Measurements from ENCODE around the gene FAM53B.

FAM53B gene

GRCh38 chr10:124595143-124595883 lies 148.9 kb downstream of the FAM53B start:
- no peak for TF ChIP-seq CTCF (IDR thresholded peaks at IDR 0.05; ENCODE audit: low read depth, low read length)
- Histone ChIP-seq H3K9me3 (ENCODE audit: severe bottlenecking) (peaks cover 5% of the 10 kb centered on the region), H3K4me3 (ENCODE audit: low read depth, low read length) (no peak overlapping the region), H3K27me3 (ENCODE audit: insufficient read depth, low read depth, severe bottlenecking) (no peaks in the 10 kb centered on the region), H3K27ac (no peak overlapping the region), H3K36me3 (no peaks in the 10 kb centered on the region)
- no peak for DNase-seq

- Histone ChIP-seq H3K27me3 (ENCODE audit: insufficient read depth, low read depth, severe bottlenecking) (no peaks in the 10 kb centered on the region), H3K4me3 (ENCODE audit: low read depth, low read length) (no peak overlapping the region), H3K9me3 (ENCODE audit: severe bottlenecking) (peaks cover 5% of the 10 kb centered on the region), H3K36me3 (no peaks in the 10 kb centered on the region), H3K27ac (no peak overlapping the region)
- DNase-seq, result no peak
- no peak for TF ChIP-seq CTCF (IDR thresholded peaks at IDR 0.05; ENCODE audit: low read depth, low read length)
These were observed 149.9 kb downstream of the FAM53B start for GRCh38 chr10:124594240-124594639.

GRCh38 chr10:124593431-124593985 lies 150.7 kb downstream of the FAM53B start:
- Histone ChIP-seq H3K27me3 (ENCODE audit: insufficient read depth, low read depth, severe bottlenecking) (no peaks in the 10 kb centered on the region), H3K36me3 (no peaks in the 10 kb centered on the region), H3K9me3 (ENCODE audit: severe bottlenecking) (peaks cover 5% of the 10 kb centered on the region), H3K27ac (no peak overlapping the region), H3K4me3 (ENCODE audit: low read depth, low read length) (no peak overlapping the region)
- TF ChIP-seq CTCF (IDR thresholded peaks at IDR 0.05; ENCODE audit: low read depth, low read length), result no peak
- DNase-seq, result no peak

- no peak overlapping the region for H3K27ac ChIP-seq
- no peak for TF ChIP-seq CTCF (IDR thresholded peaks at IDR 0.05; ENCODE audit: low read depth, low read length)
- H3K36me3 ChIP-seq, result no peaks in the 10 kb centered on the region
- H3K4me3 ChIP-seq (ENCODE audit: low read depth, low read length), result no peak overlapping the region
- DNase-seq, result no peak
- H3K9me3 ChIP-seq (ENCODE audit: severe bottlenecking), result peaks cover 5% of the 10 kb centered on the region
- no peaks in the 10 kb centered on the region for H3K27me3 ChIP-seq (ENCODE audit: insufficient read depth, low read depth, severe bottlenecking)
These were observed 151.3 kb downstream of the FAM53B start for GRCh38 chr10:124592736-124593430.

- no peak for TF ChIP-seq CTCF (IDR thresholded peaks at IDR 0.05; ENCODE audit: low read depth, low read length)
- H3K9me3 ChIP-seq (ENCODE audit: severe bottlenecking), result peaks cover 5% of the 10 kb centered on the region
- no peaks in the 10 kb centered on the region for H3K27me3 ChIP-seq (ENCODE audit: insufficient read depth, low read depth, severe bottlenecking)
These were observed 152.1 kb downstream of the FAM53B start for GRCh38 chr10:124592101-124592500.

More at GRCh38 chr10:124592101-124592500, 152.1 kb downstream of the FAM53B start:
- H3K4me3 ChIP-seq (ENCODE audit: low read depth, low read length), result no peak overlapping the region
- no peak for DNase-seq
- H3K27ac ChIP-seq, result no peak overlapping the region
- H3K36me3 ChIP-seq, result no peaks in the 10 kb centered on the region

All from WERI-Rb-1 (cell line).